NK-92 (cell line): ENCODE data around the gene PHLPP1.

ENCODE experiments used
- DNase-seq: peaks from one replicate; lab custom pipeline; 2025; ENCODE audit not compliant: unreplicated experiment; lab: John Stamatoyannopoulos, UW

The PHLPP1 gene

GRCh38 chr18:62999392-62999791 lies 284.1 kb downstream of the PHLPP1 start:
- no peak for DNase-seq

GRCh38 chr18:62999921-63000320 lies 284.6 kb downstream of the PHLPP1 start:
- no peak for DNase-seq

- DNase-seq, result no peak
Measured at GRCh38 chr18:63000839-63001238, 285.5 kb downstream of the PHLPP1 start.

GRCh38 chr18:63001861-63002260 lies 286.5 kb downstream of the PHLPP1 start:
- no peak for DNase-seq

- DNase-seq, result no peak
Measured at GRCh38 chr18:63002305-63002704, 287.0 kb downstream of the PHLPP1 start.

- DNase-seq, result no peak
Measured at GRCh38 chr18:63002803-63003445, 287.6 kb downstream of the PHLPP1 start.

- DNase-seq, result no peak
Measured at GRCh38 chr18:63003899-63004298, 288.6 kb downstream of the PHLPP1 start.

GRCh38 chr18:63004466-63005089 lies 289.2 kb downstream of the PHLPP1 start:
- no peak for DNase-seq

GRCh38 chr18:63005306-63005705 lies 290.0 kb downstream of the PHLPP1 start:
- DNase-seq, result no peak

- DNase-seq, result no peak
Measured at GRCh38 chr18:63007231-63007630, 291.9 kb downstream of the PHLPP1 start.

- DNase-seq, result no peak
Measured at GRCh38 chr18:63016270-63016669, 300.9 kb downstream of the PHLPP1 start.

- no peak for DNase-seq
Measured at GRCh38 chr18:63017076-63017475, 301.7 kb downstream of the PHLPP1 start.

- no peak for DNase-seq
Measured at GRCh38 chr18:63017977-63018376, 302.6 kb downstream of the PHLPP1 start.

- no peak for DNase-seq
Measured at GRCh38 chr18:63022429-63023022, 307.2 kb downstream of the PHLPP1 start.

GRCh38 chr18:63025251-63026090 lies 310.1 kb downstream of the PHLPP1 start:
- no peak for DNase-seq

GRCh38 chr18:63028380-63028779 lies 313.0 kb downstream of the PHLPP1 start:
- DNase-seq, result no peak
